Right lobe of liver (tissue), 6 donors: ENCODE measurements around the gene GAS6. TPM values are rescaled to one million over a fixed set of nuclear protein-coding genes. Genes with fewer than 3 reads are reported as not detected.

Experiments
- ATAC-seq, 4 donors: fragments of 200-7000 bp; cut with Tn5 transposase; one replicate each; pipeline ENCODE4 v1.9.1; 2020; ENCODE audit warnings: mild to moderate bottlenecking in 4 of 4, moderate library complexity in 4 of 4
- DNase-seq, 3 donors: peaks; one replicate each; pipeline ENCODE4 v3.0.0-alpha.2; 2020
- H3K27ac ChIP-seq, 3 donors: fragments of 200-600 bp; one replicate each; pipeline ENCODE4 v1.8.0; 2022
- H3K27me3 ChIP-seq, 2 donors: fragments of 200-600 bp; one replicate each; pipeline ENCODE4 v1.8.0; 2022
- H3K36me3 ChIP-seq, 4 donors: fragments of 200-600 bp; sonication (generic) in 1 of 4; one replicate each; pipeline versions ENCODE4 v1.5.1 to v1.8.0; 2017 to 2022; ENCODE audit warnings: control low read depth in 1 of 4
- H3K4me1 ChIP-seq, 4 donors: fragments of 200-600 bp; sonication (generic) in 1 of 4; one replicate each; pipeline versions ENCODE4 v1.5.1 to v1.8.0; 2017 to 2022; ENCODE audit warnings: control low read depth in 1 of 4
- H3K4me3 ChIP-seq, 3 donors: fragments of 200-600 bp; one replicate each; pipeline ENCODE4 v1.8.0; 2022
- H3K9me3 ChIP-seq, 4 donors: fragments of 200-600 bp; sonication (generic) in 1 of 4; one replicate each; pipeline versions ENCODE4 v1.5.1 to v1.8.0; 2017 to 2022; ENCODE audit warnings: control low read depth in 1 of 4
- POLR2A ChIP-seq: fragments of 450-650 bp; IDR thresholded peaks from one replicate; pipeline ENCODE4 v1.6.1; 2017; ENCODE audit warnings: antibody characterized with exemption, mild to moderate bottlenecking
- WGBS: methylation state at CpG from one replicate; pipeline ENCODE4 v1.1.6; 2018; ENCODE audit warnings: low coverage, low lambda C conversion rate; ENCODE audit not compliant: insufficient coverage; ENCODE audit errors: missing lambda C conversion rate; 5-methylcytosine and 5-hydroxymethylcytosine counted together
- intact Hi-C, 2 donors: fragments of 100-400 bp; cut with DNase I; formaldehyde crosslinking; loops; one replicate each; pipeline versions ENCODE4 v1.11.2 to v1.14.1; 2022
- total RNA-seq, 6 experiments: library from RNA; depleted of rRNA in 2 of 6; stranded (reverse); fragments of >200 nt in 2 of 6; fragmentation: NEBNext Ultra II Directional in 3 of 6; extraction: Animal tissue kit (Norgen Biotek cat#: 25700) in 3 of 6; gene quantifications; one replicate each; pipeline versions ENCODE4 v1.1.0 to v1.2.4, GENCODE V29; 2016 to 2023
- TF ChIP-seq, protein P1 (sequence below), 4 donors: fragments of 200-600 bp in 3 of 4; fragments of 450-650 bp in 1 of 4; IDR thresholded peaks; one replicate each; pipeline versions ENCODE4 v1.5.1 to v1.8.0; 2016 to 2022; ENCODE audit warnings: antibody characterized with exemption in 4 of 4, mild to moderate bottlenecking in 2 of 4
- donor health status: DM: no; HTN: yes; CAD: no.
- donor health status: DM: no; HTN: no; CAD: no.
- donor health status: DM: no; HTN: no; CAD: no.
- donor health status: DM: no; HTN: yes; CAD: no.
- donor health status: DM: no; HTN: yes; CAD: no.

The GAS6 gene
- total RNA-seq, 6 experiments from 2014 or later, result 11.9 to 48.5 (median 27.2) TPM

DNA sequence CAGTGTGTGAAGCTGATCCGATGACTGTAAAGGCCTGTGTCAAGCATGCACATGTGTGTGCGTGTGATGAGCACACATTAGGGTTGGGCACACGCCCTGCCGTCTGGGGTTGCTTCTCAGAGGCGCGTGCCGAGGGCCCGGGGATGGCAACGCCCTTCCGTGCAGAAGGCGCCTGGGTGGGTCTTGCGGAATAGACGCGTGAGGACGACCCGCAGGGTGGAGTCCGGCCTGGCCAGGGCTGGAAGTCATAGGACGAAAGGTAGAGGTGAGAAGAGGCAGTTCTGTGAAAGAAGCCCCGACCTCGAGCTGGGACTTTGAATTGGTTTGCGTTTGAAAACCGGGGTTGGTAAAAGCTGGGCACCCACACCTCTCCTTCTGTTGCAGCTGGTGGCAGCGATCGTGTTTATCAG lies 69.1 kb downstream of the GAS6 start:
- WGBS, result 85% methylated on average over 22 of the region's 24 CpGs
- Histone ChIP-seq H3K4me1 (no peaks in the 10 kb centered on the region), H3K36me3 (no peaks in the 10 kb centered on the region), H3K27me3 (no peaks in the 10 kb centered on the region), H3K9me3 (no peaks in the 10 kb centered on the region), H3K27ac (no peak overlapping the region), H3K4me3 (no peak overlapping the region)
- intact Hi-C loops, result no loop called here
- DNase-seq (no peak), ATAC-seq (no peak)
- TF ChIP-seq POLR2A, result no peak
- TF ChIP-seq, protein P1, sequence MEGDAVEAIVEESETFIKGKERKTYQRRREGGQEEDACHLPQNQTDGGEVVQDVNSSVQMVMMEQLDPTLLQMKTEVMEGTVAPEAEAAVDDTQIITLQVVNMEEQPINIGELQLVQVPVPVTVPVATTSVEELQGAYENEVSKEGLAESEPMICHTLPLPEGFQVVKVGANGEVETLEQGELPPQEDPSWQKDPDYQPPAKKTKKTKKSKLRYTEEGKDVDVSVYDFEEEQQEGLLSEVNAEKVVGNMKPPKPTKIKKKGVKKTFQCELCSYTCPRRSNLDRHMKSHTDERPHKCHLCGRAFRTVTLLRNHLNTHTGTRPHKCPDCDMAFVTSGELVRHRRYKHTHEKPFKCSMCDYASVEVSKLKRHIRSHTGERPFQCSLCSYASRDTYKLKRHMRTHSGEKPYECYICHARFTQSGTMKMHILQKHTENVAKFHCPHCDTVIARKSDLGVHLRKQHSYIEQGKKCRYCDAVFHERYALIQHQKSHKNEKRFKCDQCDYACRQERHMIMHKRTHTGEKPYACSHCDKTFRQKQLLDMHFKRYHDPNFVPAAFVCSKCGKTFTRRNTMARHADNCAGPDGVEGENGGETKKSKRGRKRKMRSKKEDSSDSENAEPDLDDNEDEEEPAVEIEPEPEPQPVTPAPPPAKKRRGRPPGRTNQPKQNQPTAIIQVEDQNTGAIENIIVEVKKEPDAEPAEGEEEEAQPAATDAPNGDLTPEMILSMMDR (IDR thresholded peaks at IDR 0.05), result no peak

DNA sequence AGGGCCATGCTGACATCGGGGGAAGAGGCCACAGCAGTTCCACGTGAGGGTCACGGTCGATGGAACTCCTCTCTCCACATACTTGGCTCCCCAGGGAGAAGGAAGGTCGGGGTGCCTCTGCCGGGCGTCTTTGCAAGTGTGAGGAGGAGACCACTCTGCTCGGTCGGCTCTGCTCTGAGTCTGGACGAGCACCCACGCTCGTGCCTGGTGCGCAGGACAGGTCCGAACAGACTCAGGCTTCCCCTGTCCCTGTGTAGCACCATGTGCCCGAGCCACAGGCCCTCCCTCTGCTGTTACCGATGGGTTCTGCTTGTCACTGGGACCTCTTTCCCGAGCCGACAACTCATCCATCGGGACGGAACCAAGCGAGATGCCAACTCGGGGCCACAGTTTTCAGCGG lies 69.8 kb downstream of the GAS6 start:
- no peaks in the 10 kb centered on the region for H3K27me3 ChIP-seq
- H3K36me3 ChIP-seq, result no peaks in the 10 kb centered on the region
- H3K4me1 ChIP-seq, result no peaks in the 10 kb centered on the region
- no peak for ATAC-seq
- DNase-seq, result no peak
- no peak overlapping the region for H3K4me3 ChIP-seq
- TF ChIP-seq, protein P1 (IDR thresholded peaks at IDR 0.05), result no peak
- TF ChIP-seq POLR2A, result no peak
- WGBS, result no CpG with 5 or more reads among the region's 23 CpGs
- intact Hi-C loops, result no loop called here
- no peak overlapping the region for H3K27ac ChIP-seq
- H3K9me3 ChIP-seq, result no peaks in the 10 kb centered on the region

DNA sequence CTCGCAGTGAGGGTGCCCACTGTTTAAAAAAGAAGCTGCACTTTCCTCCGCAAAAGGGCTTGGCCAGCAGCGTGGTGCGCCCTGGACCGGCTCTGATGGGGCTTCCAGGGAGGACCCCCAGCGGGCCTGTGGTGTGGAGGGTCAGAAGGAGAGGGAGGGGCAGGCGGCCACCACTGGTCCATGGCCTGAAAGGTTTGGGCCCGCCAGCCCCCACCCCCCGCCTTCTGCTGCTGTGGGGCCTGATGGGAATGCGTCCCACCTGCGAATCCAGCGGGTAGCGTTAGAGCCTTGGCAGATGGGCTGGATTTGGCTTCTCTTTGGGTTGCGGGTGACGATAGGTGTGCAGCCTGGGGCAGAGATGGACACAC lies 70.2 kb downstream of the GAS6 start:
- DNase-seq (no peak), ATAC-seq (no peak)
- Histone ChIP-seq H3K9me3 (no peaks in the 10 kb centered on the region), H3K27ac (no peak overlapping the region), H3K4me1 (no peaks in the 10 kb centered on the region), H3K27me3 (no peaks in the 10 kb centered on the region), H3K36me3 (no peaks in the 10 kb centered on the region), H3K4me3 (no peak overlapping the region)
- WGBS, result 55% methylated on average over 2 of the region's 15 CpGs
- intact Hi-C loops, result no loop called here
- TF ChIP-seq POLR2A, result no peak
- TF ChIP-seq, protein P1 (IDR thresholded peaks at IDR 0.05), result no peak

DNA sequence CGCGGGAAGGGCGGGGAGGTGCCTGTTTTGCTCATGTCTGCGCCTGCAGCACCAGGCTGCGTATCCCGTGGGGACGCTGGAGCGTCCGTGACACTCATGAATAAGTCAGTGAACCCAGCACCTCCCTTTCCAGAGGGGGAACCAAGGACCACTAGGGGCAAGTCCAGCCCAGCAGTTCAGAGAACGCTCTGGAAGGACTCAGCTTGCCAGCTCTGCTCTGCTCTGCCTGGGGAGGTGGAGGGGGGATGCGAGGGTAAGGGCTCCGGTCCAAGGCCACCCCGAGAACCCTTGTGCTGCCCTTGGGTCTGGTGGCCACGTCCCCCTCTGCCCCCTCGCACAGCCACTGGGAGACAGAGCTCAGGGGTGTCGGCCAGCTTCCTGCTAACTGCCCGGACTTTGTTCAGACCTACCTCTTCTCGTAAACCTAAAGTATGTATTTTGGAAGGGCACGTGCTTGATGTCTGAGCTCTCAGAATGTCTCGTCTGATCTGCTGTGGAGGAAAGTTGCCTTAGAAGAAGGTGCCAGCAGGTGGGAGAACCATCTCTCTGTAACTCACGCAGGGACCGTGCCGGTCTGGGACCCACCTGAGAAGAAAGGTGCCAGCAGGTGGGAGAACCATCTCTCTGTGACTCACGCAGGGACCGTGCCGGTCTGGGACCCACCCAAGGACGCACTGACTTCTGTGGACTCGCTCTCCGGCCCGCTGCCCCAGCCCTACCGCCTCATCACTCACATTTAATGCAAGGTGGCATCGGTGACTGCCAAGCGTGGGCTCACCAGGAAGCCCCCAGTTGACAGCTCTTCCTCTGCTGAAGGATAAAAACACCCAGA lies 70.8 kb downstream of the GAS6 start:
- ATAC-seq (peak in 1 of 4 donors; percentile 15), DNase-seq (no peak)
- Histone ChIP-seq H3K9me3 (no peaks in the 10 kb centered on the region), H3K27ac (no peak overlapping the region), H3K27me3 (no peaks in the 10 kb centered on the region), H3K4me3 (no peak overlapping the region), H3K4me1 (no peaks in the 10 kb centered on the region), H3K36me3 (no peaks in the 10 kb centered on the region)
- TF ChIP-seq POLR2A, result no peak
- TF ChIP-seq, protein P1 (IDR thresholded peaks at IDR 0.05), result no peak
- intact Hi-C loops, result no loop called here
- WGBS, result 77% methylated on average over 10 of the region's 33 CpGs
